ENCODE measurements around the gene ZFYVE1. TPM values are rescaled to one million over a fixed set of nuclear protein-coding genes. Genes with fewer than 3 reads are reported as not detected.

The ZFYVE1 gene
- total and polyA plus RNA-seq, 2 of the 13 experiments (the other 11 are each of a cell fraction or from before 2014, with no cell fraction given): 2.6 to 5.3 TPM

GRCh38 chr14:72925171-72925759 is 101.6 kb downstream of the ZFYVE1 start:
- no peak for FAIRE-seq
- TF ChIP-seq ZNF207 (IDR thresholded peaks at IDR 0.05; ENCODE audit: borderline replicate concordance) (no peak), ZNF276 (CRISPR knock-in tag; IDR thresholded peaks at IDR 0.05; ENCODE audit: low read depth) (no peak), SIN3A (IDR thresholded peaks at IDR 0.05; ENCODE audit: borderline replicate concordance, low read depth, low read length) (0 out of 2 replicates have a peak, but pooled peaks have one; percentile 16), KLF9 (CRISPR knock-in tag; IDR thresholded peaks at IDR 0.05; ENCODE audit: low read depth) (no peak), ZNF773 (CRISPR knock-in tag; IDR thresholded peaks at IDR 0.05; ENCODE audit: borderline replicate concordance) (peak; percentile 28; the same call in 1 of the 2 replicates), NKX3-1 (CRISPR knock-in tag; IDR thresholded peaks at IDR 0.05) (peak; percentile 51; the same call in 1 of the 2 replicates), GRHL1 (CRISPR knock-in tag; conservative IDR thresholded peaks at IDR 0.05) (no peak), RARA (CRISPR knock-in tag; IDR thresholded peaks at IDR 0.05) (0 out of 2 replicates have a peak, but pooled peaks have one; percentile 22), ZFP1 (CRISPR knock-in tag; IDR thresholded peaks at IDR 0.05) (0 out of 2 replicates have a peak, but pooled peaks have one; percentile 16), CERS6 (CRISPR knock-in tag; IDR thresholded peaks at IDR 0.05) (no peak), ZNF264 (CRISPR knock-in tag; IDR thresholded peaks at IDR 0.05) (0 out of 2 replicates have a peak, but pooled peaks have one; percentile 23)
- TF ChIP-seq, protein P1, sequence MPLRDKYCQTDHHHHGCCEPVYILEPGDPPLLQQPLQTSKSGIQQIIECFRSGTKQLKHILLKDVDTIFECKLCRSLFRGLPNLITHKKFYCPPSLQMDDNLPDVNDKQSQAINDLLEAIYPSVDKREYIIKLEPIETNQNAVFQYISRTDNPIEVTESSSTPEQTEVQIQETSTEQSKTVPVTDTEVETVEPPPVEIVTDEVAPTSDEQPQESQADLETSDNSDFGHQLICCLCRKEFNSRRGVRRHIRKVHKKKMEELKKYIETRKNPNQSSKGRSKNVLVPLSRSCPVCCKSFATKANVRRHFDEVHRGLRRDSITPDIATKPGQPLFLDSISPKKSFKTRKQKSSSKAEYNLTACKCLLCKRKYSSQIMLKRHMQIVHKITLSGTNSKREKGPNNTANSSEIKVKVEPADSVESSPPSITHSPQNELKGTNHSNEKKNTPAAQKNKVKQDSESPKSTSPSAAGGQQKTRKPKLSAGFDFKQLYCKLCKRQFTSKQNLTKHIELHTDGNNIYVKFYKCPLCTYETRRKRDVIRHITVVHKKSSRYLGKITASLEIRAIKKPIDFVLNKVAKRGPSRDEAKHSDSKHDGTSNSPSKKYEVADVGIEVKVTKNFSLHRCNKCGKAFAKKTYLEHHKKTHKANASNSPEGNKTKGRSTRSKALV (CRISPR knock-in tag; IDR thresholded peaks at IDR 0.05): no peak
- TF ChIP-seq, protein P2, sequence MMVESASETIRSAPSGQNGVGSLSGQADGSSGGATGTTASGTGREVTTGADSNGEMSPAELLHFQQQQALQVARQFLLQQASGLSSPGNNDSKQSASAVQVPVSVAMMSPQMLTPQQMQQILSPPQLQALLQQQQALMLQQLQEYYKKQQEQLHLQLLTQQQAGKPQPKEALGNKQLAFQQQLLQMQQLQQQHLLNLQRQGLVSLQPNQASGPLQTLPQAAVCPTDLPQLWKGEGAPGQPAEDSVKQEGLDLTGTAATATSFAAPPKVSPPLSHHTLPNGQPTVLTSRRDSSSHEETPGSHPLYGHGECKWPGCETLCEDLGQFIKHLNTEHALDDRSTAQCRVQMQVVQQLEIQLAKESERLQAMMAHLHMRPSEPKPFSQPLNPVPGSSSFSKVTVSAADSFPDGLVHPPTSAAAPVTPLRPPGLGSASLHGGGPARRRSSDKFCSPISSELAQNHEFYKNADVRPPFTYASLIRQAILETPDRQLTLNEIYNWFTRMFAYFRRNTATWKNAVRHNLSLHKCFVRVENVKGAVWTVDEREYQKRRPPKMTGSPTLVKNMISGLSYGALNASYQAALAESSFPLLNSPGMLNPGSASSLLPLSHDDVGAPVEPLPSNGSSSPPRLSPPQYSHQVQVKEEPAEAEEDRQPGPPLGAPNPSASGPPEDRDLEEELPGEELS (CRISPR knock-in tag; IDR thresholded peaks at IDR 0.05): 0 out of 2 replicates have a peak, but pooled peaks have one; percentile 10

More at GRCh38 chr14:72925171-72925759, 101.6 kb downstream of the ZFYVE1 start:
- intact Hi-C loops (cut with micrococcal nuclease; ENCODE audit: unreplicated experiment) (no loop called here), in situ Hi-C loops (cut with HindIII; ENCODE audit: extremely low pct_ligation_motif_present, low pct_unique_long_range_greater_than_20kb) (no loop called here)
- POLR2A ChIA-PET: interaction anchor here (1.4 to 1.8 kb wide), 2 partner anchors 31 to 38 kb away, joined by 4 to 5 read pairs; partner anchors contain the start of gene DPF3
- H3K27ac ChIP-seq (ENCODE audit: extremely low read length, insufficient read depth, low read length): peak overlapping the region; percentile 35
- H3K36me3 ChIP-seq (replicated peaks in 1 of 2; ENCODE audit: control insufficient read depth in 1 of 2, insufficient read depth in 2 of 2, low read length in 2 of 2): no peaks in the 10 kb centered on the region
- no peaks in the 10 kb centered on the region for H4K20me1 ChIP-seq (ENCODE audit: insufficient read depth, low read length)
- no peaks in the 10 kb centered on the region for H3K9me3 ChIP-seq (ENCODE audit: low read length)
- BruUV-seq (replicated peaks): TSS peak; percentile 87
- peak overlapping the region; percentile 66 for H3K9ac ChIP-seq (ENCODE audit: insufficient read depth, low read depth, low read length)
- H2AFZ ChIP-seq (ENCODE audit: low read length): peak overlapping the region; percentile 82
- DNase-seq (ENCODE audit: low spot score): peak; percentile 15
- no peaks in the 10 kb centered on the region; a peak in 1 of 5 replicates for H3K27me3 ChIP-seq (ENCODE audit: control insufficient read depth in 1 of 2, insufficient read depth in 2 of 2, low read length in 2 of 2)
- H3K79me2 ChIP-seq (ENCODE audit: insufficient read depth, low read length): peaks cover 11% of the 10 kb centered on the region
- CTCF ChIA-PET (ENCODE audit: low intra/inter-chr PET ratio, low total read pairs): interaction anchor here (0.7 kb wide), 1 partner anchor 142 kb away, joined by 3 read pairs; no protein-coding TSS in a partner anchor
- WGBS (ENCODE audit: low lambda C conversion rate): 14% methylated on average over 21 of the region's 22 CpGs
- H3K4me2 ChIP-seq (ENCODE audit: low read depth, low read length): peak overlapping the region; percentile 86
- H3K4me3 ChIP-seq (replicated peaks in 1 of 3; ENCODE audit: insufficient read depth in 1 of 3, low read depth in 2 of 3, low read length in 3 of 3): peak overlapping the region; percentile 41 to 98 (median 66)
- ATAC-seq: peak; percentile 18
- peaks cover 18% of the 10 kb centered on the region for H3K4me1 ChIP-seq (ENCODE audit: insufficient read depth, low read length)

Data from HepG2 (cell line).